T-helper 1 cell treated with Interleukin-12 subunit alpha and Interleukin-12 subunit beta and Interleukin-4 antibody, amounts not matched to agents 30 ng/mL and 1 ng/mL, for 36 hours (primary cell): ENCODE results near the gene ZNF292. TPM values are rescaled to one million over a fixed set of nuclear protein-coding genes. Genes with fewer than 3 reads are reported as not detected.
"Not testable (repeated sequence)": the region's sequence is repeated elsewhere in the genome, so short reads cannot be mapped to it uniquely, and the experiment has no call there.

ENCODE experiments used
- intact Hi-C: fragments of 100-400 bp; cut with micrococcal nuclease; formaldehyde crosslinking; loops from one replicate; pipeline ENCODE4 v1.15.1; 2024
- total RNA-seq: library from RNA; stranded (reverse); gene quantifications from 2 replicates; pipeline ENCODE4 v1.2.3, GENCODE V29; 2022

The ZNF292 gene
- total RNA-seq, 1 donor from 2014 or later = 54.9 TPM

DNA sequence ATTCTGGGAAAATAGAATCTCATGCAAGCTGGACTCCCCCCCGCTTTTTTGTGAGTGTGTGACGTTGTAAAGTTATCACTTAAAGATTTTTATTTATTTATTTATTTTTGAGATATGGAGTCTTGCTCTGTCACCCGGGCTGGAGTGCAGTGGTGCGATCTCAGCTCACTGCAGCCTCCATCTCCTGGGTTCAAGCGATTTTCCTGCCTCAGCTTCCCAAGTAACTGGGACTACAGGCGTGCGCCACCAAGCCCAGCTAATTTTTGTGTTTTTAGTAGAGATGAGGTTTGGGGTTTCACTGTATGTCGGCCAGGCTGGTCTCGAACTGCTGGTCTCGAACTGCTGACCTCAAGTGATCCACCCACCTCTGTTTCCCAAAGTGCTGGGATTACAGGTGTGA lies 2.2 kb downstream of the ZNF292 start:
- intact Hi-C loops = loop anchor here (2.0 to 10.0 kb wide), 4 partner anchors 25 to 1710 kb away; no protein-coding TSS in a partner anchor

DNA sequence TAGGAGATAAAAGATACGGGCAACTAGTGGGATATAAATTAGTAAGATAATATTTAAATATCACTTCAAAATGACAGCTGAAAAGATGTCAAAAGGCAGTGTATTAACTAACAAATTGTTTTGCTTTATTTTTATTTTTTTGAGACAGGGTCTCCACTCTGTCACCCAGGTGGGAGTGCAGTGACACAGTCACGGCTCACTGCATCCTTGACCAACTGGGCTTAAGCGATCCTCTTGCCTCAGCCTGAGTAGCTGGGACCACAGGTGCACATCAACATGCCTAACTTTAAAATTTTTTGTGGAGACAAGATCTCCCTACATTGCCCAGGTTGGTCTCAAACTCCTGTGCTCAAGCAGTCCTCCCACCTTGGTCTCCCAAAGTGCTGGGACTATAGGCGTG lies 5.9 kb downstream of the ZNF292 start:
- intact Hi-C loops = no loop called here

DNA sequence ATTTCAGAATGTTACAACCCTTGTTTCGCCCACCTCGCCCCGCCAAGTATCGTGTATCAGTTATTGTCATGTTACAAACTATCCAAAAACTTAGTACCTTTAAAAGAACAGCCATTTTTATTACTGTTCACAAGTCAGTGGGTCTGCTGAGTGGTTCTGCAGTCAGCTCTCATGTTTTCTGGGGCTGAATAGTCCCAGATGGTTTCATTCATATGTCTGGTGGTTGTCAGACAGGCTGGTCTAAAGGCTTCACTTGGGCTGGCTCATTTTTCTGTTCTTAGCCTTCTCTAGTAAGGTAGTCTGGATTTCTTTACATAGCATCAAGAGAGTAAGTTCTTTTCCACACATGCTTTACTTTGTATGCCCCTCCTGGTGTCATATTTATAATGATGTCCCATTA lies 8.6 kb downstream of the ZNF292 start:
- intact Hi-C loops = loop anchor here (1.0 kb wide), 1 partner anchor 8 kb away; no protein-coding TSS in a partner anchor

DNA sequence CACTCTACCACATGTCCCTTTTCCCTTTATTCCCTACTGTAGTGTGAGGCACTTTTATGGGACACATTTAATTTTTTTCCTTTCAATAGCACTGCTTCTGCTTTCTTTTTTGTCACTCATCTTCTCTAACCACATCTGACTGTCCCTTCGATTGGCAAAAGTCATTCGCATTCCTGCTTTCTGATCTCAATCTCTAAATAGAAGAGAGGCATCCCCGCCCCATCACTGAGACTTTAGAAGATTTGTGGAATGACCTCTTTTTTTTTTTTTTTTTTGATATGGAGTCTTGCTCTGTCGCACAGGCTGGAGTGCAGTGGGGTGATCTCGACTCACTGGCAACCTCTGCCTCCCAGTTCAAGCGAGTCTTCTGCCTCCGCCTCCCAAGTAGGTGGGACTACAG lies 9.1 kb downstream of the ZNF292 start:
- intact Hi-C loops = loop anchor here (1.0 kb wide), 1 partner anchor 8 kb away; no protein-coding TSS in a partner anchor

DNA sequence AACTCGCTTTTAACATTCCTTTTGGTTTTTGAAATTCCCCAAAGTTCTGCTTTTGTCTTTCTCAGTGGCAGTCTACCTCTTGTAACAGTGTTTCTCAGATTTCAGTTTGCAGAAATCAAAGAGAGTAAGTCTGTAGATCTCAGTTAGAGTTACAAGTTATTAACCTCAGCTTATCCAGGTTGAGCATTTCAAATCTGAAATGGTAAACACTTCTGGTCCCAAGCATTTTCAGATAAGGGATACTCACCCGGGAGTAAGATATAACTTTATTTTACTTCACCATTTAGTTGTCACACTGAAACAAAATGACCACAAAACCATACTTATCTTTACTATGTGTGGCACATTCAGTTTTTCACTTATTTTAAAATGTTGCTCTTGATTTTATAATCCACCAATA lies 9.8 kb downstream of the ZNF292 start:
- intact Hi-C loops = no loop called here

DNA sequence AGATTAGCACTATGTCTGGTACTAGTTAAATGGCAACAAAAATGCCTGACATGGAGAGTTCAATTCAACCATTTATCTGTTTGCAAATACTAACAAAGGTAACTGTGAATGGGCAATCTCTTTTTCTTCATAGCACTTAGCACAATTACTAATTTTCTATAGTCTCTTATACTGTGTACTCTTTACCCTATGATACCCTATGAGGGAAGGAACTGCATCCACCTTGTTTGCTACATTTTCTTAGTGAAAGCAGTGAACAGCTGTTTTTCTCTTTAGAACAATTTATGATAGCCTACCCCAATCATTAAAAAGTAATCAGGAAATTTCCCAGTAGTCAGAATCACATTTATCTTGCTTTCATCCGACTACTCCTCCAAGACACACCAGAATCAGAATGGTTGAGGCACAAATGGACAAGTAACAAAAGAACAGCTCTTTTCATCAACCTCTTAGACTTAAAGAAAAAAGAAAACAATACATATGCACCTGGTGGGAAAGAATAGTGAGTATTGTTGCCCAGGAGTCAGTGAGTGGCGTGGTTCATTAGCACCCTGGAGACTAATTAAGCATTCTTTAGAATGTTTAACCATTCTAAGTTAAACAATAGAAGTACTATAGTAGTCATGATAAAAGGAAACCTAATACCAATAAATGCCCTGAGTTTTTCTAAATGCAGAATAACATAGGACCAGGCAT lies 16.7 kb downstream of the ZNF292 start:
- intact Hi-C loops = no loop called here

DNA sequence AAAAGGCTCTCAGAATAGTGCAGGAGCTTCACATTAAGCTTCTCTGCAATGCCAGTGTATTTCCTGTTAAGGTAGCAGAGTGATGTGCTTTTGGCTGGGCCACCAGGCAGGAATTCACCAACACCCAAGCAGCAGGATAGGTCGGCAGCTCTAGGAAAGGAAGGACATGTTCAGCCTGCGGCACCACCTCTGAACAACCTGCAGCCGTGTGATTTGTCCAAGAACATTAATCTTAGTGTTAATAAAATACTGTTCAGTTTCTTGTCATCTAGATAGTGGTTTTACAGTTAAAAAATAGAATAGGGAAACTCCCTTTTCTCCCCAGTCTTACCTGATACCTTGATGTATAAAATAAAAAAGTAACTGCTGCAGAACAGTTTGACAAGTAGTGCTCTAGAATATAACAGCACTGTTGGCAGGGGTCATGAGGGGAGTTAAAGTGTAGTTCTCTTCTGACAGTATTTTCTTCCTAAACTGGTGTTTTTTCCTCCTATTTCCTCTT lies 18.8 kb downstream of the ZNF292 start:
- intact Hi-C loops = no loop called here

DNA sequence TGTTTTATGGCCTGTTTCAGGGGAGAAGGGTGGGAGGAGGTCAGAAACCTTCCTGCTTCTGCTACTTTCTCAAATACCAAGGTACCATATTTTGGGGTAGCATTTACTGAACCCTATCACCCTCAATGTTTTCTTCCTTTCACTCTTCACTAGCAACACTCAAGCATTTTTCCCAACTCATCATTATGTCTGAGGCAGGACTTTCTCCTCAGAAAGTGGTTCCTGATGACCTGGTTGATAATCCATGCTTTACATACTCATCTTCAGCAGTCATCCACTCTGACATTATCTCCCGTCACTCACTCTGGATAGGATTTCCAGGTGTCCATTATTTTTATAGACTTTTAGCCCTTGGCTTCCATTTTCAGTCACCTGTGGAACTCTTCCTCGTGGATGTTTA lies 21.1 kb downstream of the ZNF292 start:
- intact Hi-C loops = loop anchor here (1.0 kb wide), 1 partner anchor 20 kb away; no protein-coding TSS in a partner anchor

DNA sequence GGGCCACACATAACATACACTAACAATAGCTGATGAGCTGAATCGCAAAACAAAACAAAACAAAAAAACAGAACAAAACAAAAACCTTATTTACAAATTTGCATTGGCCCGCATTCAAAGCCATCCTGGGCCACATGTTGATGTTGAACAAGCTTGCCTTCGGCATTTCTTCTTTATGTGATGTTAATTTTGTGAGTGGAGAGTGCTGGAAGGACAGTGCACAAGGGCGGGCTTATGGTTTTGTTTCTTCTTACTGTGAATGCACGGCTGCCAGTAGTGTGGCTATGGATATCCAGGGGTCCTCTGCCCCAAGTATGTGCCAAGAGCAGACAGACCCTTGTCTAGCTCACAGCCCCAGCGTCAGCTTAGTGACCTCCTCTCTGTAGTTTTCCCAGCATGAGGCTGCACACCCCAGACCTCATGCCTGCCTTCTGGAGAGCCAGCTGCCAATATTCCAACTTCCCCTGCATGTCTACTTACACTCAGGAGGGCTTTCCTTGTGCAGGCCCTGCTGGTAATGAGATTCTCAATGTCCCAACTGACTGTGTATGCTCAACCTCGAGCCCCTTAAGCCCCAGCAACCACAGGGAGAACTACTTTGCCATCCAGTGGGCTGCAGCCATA lies 24.9 kb downstream of the ZNF292 start:
- intact Hi-C loops = no loop called here

DNA sequence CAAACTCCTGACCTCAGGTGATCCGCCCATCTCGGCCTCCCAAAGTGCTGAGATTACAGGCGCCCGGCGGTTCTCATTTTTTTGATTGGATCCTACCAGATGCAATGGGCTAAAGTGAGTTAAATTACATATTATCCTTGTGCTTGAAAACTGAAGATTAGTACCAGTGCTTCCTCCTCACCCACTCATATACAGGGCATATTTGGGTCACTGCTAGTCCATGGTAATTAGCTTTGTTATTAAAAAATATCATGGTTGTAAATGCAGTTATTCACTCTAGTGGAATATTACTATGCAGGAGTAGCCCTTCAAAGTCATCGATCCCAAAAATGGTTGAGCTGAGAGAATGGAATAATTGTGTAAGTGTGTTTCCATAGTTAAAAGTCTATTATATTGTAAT lies 26.5 kb downstream of the ZNF292 start:
- intact Hi-C loops = loop anchor here (2.0 kb wide), 2 partner anchors 15 to 25 kb away; no protein-coding TSS in a partner anchor

DNA sequence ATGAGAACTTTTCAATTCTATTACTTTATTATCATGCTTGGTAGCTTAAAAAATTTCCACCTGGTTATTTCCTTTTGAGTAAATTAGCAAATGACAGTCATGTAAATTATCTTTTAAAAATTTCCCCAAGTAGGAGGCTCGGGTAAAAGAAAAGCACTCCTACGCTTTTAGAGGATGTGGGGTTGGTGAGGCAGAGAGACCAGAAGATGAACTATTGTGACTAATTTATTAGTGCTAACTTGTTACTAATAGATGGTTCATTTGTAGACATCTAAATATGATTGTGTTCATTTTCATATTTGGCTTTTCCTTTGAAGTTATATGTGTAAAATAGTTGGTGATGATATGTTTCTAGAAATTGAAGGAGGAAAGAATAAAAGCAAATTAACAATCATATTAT lies 27.0 kb downstream of the ZNF292 start:
- intact Hi-C loops = loop anchor here (2.0 kb wide), 2 partner anchors 14 to 26 kb away; no protein-coding TSS in a partner anchor

DNA sequence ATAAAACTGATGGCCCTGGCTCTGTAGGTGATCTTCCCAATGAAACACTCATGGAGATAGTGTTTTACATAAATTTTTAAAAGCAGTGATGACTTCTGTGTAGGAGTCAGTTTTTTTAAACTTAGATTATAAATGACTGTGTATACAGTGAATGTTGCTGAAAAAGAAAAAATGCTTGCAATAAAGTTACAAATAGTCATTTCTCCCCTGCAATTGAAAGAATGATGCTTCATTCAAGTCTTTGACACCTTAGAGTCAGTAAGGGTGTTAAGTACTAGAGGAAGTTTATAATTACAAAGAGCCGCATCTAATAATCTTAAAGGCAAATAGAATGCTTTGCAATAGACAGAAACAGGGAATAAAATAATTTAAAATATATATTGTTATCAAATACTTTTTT lies 27.6 kb downstream of the ZNF292 start:
- intact Hi-C loops = loop anchor here (2.0 kb wide), 2 partner anchors 14 to 26 kb away; no protein-coding TSS in a partner anchor

DNA sequence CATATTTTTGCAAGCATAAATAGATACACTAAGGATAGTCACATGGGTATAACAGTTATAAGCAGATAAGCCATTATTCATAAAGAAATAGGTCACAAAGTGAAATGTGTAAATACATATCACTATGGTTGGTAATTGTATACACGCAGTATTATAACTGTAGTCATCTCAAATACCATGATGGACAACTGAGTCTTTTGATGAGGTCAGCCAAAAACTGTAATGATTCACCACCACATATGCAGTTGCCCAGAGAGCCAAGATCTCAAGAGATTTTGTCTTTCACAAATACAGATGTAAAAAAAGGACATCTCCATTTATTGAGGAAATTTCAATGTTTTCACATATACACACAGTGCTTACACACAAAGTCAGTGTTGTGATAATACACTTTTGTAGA lies 28.3 kb downstream of the ZNF292 start:
- intact Hi-C loops = loop anchor here (2.0 kb wide), 2 partner anchors 13 to 27 kb away; no protein-coding TSS in a partner anchor

DNA sequence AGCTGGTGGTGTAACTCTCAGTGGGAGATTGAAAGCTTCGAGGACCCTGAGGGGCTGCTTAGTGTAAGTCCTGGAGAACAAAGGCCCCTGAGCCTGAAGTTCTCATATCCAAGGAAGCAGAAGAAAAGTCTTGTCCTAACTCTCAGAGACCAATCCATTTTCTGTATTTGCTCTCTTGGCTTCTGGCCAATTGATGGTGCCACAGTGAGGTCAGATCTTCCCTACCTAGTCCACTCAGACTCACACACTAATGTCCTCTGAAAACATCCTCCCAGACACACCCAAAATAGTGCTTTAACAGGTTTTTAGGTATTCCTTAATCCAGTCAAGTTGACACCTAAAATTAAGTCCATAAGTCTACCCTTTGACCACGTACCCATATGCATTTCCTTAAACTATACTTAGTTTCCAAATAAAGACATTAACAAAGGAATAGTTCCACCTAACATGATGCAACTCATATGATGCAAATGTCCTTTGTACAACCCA lies 29.4 kb downstream of the ZNF292 start:
- intact Hi-C loops = no loop called here

DNA sequence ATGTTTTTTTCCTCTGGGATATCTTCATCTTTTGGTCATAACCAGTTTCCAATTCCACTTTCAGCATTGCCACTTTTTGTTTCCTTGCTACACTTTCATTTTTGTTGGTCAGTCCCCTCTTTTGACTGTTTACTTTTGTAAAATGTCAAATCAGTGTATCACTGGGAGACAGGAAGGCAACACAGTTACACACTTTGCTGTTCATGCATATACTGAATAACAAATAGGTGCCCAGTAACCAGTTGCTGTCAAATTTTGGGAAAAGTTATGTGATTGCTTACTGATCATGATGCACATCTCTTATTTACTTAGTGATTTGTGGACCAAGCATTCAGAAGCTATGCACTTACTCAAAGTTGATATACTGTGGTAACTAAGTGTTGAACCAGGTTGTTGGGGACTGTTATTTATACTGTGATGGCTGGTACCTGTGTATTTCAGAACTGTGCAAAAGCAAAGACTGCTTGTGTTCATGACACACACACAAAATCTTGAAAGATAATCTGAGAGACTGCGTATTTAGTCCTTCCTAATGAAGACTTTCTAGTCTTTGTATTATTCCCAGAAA lies 41.0 kb downstream of the ZNF292 start:
- intact Hi-C loops = loop anchor here (2.0 kb wide), 2 partner anchors 14 to 42 kb away; partner anchors contain the start of gene ZNF292

DNA sequence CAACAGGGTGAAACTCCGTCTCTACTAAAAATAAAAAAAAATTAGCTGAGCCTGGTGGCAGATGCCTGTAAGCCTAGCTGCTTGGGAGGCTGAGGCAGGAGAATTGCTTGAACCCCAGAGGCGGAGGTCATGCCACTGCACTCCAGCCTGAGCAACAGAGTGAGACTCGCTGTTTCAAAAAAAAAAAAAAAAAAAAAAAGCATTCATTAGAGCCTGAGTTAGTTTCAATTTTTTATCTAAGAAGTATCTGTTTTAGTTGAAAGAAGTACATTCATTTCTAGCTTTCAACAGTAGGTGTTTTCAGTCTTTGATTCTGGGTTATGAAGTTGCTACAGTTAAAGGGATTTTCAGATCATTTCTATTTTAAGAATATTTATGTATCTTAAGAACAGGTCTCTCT lies 42.2 kb downstream of the ZNF292 start:
- intact Hi-C loops = loop anchor here (2.0 kb wide), 2 partner anchors 15 to 43 kb away; partner anchors contain the start of gene ZNF292

DNA sequence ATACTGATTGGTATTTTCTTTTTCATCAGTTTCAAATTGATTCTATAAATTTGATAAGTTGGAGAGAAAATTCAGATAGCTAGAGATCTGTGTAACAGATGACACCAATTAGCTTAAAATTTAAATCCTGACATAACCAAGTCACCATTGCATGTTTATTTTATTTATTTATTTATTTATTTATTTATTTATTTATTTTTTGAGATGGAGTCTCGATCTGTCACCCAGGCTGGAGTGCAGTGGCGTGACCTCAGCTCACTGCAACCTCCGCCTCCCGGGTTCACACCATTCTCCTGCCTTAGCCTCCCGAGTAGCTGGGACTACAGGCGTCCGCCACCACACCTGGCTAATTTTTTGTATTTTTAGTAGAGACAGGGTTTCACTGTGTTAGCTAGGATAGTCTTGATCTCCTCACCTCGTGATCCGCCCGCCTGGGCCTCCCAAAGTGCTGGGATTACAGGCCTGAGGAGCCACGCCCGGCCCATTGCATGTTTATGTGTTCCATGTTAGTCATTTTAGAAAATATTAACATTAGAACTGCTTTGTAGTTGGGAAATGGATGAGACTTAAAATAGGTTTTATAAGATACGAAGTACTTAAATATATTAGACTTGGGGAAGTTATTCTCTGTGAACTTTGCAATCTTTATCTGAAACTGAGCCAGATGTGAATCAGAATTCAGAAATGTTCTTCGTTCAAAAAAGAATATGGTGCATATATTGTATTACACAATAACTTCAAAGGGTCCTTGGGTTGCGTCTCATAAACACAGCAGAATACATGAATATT lies 42.9 kb downstream of the ZNF292 start:
- intact Hi-C loops = not testable (repeated sequence)

DNA sequence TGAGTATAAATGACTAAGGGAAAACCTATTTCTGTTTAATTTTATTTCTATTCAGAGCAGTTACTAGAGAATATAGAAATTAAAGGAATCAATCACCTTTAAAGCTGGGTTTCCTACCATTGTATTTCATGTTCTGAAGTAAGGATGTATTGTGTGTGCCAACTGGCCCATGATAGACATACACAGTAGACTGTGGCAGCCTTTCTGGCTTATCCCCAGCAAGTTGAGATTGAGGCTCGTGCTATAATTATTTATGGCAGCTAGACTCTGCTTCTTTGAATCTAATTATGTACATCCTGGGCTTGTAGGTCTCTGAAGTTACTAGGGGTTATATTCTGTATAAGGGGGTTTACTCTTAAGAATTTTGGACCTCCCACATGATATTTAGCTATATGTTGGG lies 44.4 kb downstream of the ZNF292 start:
- intact Hi-C loops = loop anchor here (1.0 kb wide), 1 partner anchor 40 kb away; no protein-coding TSS in a partner anchor

DNA sequence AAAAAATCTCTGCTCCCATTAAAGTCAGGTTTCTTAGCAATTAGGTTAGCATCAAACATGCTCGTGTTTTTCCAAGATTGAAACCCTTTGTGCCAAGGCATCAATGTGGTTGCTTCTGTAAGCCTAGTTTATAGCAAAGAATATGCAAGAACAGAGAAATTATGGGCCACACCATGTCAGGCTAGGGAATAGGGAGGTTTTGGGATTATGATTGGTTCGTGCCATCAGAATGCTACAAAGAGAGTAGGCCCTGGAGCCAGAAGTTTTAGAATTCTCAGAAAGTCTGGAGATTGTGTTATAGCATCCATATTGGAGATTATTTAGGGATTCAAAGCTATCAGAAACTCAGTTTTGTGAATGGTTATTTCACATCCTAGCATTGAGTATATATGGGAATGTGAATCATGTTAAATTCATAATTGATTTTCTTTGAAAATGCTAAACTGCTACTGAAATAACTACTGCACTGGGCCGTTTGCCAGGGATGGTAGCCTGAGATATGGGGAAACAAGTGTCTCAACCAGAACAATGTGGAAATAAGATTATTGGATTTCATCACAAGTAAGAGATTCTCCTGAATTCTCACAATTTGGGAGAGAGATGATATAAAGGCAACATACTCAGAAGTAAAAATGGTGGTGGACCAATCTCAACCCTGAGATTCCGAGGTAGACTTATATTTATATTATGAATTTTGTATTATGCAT lies 45.3 kb downstream of the ZNF292 start:
- intact Hi-C loops = no loop called here

DNA sequence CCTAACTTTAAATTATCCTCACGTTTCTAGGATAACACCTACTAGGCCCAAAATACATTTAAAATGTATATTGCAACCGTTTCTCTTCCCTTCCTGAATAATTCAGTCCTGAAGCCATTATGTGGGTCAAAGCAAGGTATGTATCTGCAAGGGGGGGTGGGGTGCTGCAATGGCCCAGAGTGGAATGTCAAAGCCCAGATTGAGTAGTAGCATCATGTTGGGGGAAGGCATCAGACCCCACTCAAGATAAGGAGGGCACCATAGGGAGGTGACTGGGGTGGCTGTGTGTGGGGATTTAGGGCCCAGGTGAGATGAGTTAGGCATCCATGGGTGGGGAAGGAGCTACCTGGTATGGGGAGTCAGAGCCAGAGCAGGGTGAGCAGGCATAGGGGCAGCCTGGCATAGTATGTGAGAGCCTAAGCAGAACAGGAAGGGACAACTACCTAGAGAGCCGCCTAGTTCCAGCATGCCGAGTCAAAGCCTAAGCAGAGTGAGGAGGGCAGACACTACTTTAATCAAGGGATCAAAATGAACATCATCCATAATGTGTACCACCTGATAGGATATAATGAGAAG lies 48.2 kb downstream of the ZNF292 start:
- intact Hi-C loops = no loop called here
